Measurements from ENCODE around the gene MICAL1.
A peak's percentile ranks its signal among the peaks of the same experiment; 100 is the strongest.

Gene MICAL1

DNA sequence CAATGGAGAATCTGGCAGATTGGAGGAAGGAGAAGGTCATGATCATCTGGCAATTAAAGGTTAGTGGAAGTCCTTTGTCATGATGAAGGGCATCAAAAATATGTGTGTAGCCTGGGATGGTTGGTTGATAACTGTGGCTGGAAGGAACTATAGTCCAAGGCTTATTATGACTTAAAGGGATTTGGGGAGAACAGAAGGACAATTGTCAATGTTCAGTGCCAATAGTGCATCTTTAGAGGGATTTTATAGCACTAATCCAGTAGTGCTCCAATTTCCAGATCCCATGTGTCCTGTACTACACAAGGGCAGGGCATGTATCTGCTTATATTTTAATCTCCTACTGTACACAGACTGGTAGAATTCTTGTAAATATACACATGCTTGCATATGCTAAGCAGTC is 32.4 kb upstream of the MICAL1 start:
- Histone ChIP-seq H3K4me3 (ENCODE audit: low read length) (no peak overlapping the region), H3K27ac (ENCODE audit: low read length) (no peak overlapping the region)
- TF ChIP-seq EZH2phosphoT487 (IDR thresholded peaks at IDR 0.05; ENCODE audit: low read depth) = no peak
- TF ChIP-seq, protein P1, sequence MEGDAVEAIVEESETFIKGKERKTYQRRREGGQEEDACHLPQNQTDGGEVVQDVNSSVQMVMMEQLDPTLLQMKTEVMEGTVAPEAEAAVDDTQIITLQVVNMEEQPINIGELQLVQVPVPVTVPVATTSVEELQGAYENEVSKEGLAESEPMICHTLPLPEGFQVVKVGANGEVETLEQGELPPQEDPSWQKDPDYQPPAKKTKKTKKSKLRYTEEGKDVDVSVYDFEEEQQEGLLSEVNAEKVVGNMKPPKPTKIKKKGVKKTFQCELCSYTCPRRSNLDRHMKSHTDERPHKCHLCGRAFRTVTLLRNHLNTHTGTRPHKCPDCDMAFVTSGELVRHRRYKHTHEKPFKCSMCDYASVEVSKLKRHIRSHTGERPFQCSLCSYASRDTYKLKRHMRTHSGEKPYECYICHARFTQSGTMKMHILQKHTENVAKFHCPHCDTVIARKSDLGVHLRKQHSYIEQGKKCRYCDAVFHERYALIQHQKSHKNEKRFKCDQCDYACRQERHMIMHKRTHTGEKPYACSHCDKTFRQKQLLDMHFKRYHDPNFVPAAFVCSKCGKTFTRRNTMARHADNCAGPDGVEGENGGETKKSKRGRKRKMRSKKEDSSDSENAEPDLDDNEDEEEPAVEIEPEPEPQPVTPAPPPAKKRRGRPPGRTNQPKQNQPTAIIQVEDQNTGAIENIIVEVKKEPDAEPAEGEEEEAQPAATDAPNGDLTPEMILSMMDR (IDR thresholded peaks at IDR 0.05; ENCODE audit: low read depth, low read length) = no peak

DNA sequence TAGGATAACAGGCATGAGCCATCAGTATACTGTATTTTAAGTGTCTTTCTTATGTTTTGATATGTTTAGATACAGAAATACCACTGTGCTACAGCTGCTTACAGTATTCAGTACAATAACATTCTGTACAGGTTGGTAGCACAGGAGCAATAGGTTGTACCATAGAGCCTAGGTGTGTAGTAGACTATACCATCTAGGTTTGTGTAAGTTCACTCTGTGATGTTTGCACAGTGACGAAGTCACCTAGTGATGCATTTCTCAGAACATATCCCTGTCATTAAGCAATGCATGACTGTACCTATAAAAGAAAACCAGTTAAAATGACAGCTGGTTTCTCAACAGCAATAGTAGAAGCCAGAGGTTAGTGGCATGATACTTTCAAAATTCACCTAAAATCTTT is 30.5 kb upstream of the MICAL1 start:
- no peak overlapping the region for H3K4me3 ChIP-seq (ENCODE audit: low read length)
- no peak overlapping the region for H2AFZ ChIP-seq (ENCODE audit: low read depth, low read length)
- peaks cover 19% of the 10 kb centered on the region for H3K79me2 ChIP-seq (ENCODE audit: low read length)
- no peaks in the 10 kb centered on the region for H3K9me3 ChIP-seq (ENCODE audit: insufficient read depth, low read length)
- no peak overlapping the region for H3K27ac ChIP-seq (ENCODE audit: low read length)
- H3K27me3 ChIP-seq (ENCODE audit: low read depth, low read length) = no peaks in the 10 kb centered on the region
- H3K4me1 ChIP-seq (ENCODE audit: low read length) = peaks cover 13% of the 10 kb centered on the region
- no peak overlapping the region for H3K4me2 ChIP-seq (ENCODE audit: low read length)
- TF ChIP-seq, protein P1 (IDR thresholded peaks at IDR 0.05; ENCODE audit: low read depth, low read length) = no peak
- TF ChIP-seq EZH2phosphoT487 (IDR thresholded peaks at IDR 0.05; ENCODE audit: low read depth) = no peak
- no peaks in the 10 kb centered on the region for H4K20me1 ChIP-seq (ENCODE audit: insufficient read depth, low read length)
- H3K36me3 ChIP-seq (replicated peaks; ENCODE audit: low read depth, low read length) = peaks cover 10% of the 10 kb centered on the region
- H3K9ac ChIP-seq (ENCODE audit: low read length) = no peak overlapping the region

More for the DNA sequence above, 32.4 kb upstream of the MICAL1 start:
- H2AFZ ChIP-seq (ENCODE audit: low read depth, low read length) = no peak overlapping the region
- H3K79me2 ChIP-seq (ENCODE audit: low read length) = no peaks in the 10 kb centered on the region
- H3K36me3 ChIP-seq (replicated peaks; ENCODE audit: low read depth, low read length) = no peaks in the 10 kb centered on the region
- peaks cover 6% of the 10 kb centered on the region for H3K4me1 ChIP-seq (ENCODE audit: low read length)
- H4K20me1 ChIP-seq (ENCODE audit: insufficient read depth, low read length) = no peaks in the 10 kb centered on the region
- no peaks in the 10 kb centered on the region for H3K9me3 ChIP-seq (ENCODE audit: insufficient read depth, low read length)
- H3K27me3 ChIP-seq (ENCODE audit: low read depth, low read length) = no peaks in the 10 kb centered on the region
- H3K4me2 ChIP-seq (ENCODE audit: low read length) = no peak overlapping the region
- no peak overlapping the region for H3K9ac ChIP-seq (ENCODE audit: low read length)

DNA sequence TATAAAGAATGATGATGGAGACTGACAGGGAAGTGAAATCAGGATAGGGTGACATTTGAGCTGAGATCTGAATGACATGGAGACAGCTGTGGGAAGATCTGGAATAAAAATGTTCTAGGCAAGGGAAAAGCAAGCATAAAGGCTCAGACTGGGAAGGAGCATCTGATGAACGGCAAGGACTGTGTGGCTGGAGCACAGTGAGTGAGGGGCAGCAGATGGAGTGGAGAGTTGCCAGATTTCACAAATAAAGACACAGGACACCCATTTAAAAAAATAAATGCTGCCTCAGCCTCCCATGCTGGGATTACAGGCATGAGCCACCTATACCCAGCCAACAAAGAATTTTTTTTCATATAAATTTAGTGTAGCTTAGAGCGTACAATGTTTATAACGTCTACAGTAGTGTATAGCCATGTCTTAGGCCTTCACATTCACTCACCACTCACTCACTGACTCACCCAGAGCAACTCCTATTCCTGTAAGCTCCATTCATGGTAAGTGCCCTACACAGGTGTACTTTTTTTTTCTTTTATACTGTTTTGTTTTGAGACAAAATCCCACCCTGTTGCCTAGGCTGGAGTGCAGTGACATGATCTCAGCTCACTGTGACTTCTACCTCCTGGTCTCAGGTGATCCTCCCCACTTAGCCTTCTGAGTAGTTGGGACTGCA is 29.8 kb upstream of the MICAL1 start:
- H3K27me3 ChIP-seq (ENCODE audit: low read depth, low read length) = no peaks in the 10 kb centered on the region
- TF ChIP-seq EZH2phosphoT487 (IDR thresholded peaks at IDR 0.05; ENCODE audit: low read depth) = no peak
- TF ChIP-seq, protein P1 (IDR thresholded peaks at IDR 0.05; ENCODE audit: low read depth, low read length) = no peak
- no peak overlapping the region for H2AFZ ChIP-seq (ENCODE audit: low read depth, low read length)
- H3K4me3 ChIP-seq (ENCODE audit: low read length) = no peak overlapping the region
- H3K4me1 ChIP-seq (ENCODE audit: low read length) = peaks cover 20% of the 10 kb centered on the region
- peaks cover 17% of the 10 kb centered on the region for H3K36me3 ChIP-seq (replicated peaks; ENCODE audit: low read depth, low read length)
- H3K9me3 ChIP-seq (ENCODE audit: insufficient read depth, low read length) = no peaks in the 10 kb centered on the region
- H3K9ac ChIP-seq (ENCODE audit: low read length) = no peak overlapping the region
- H3K27ac ChIP-seq (ENCODE audit: low read length) = no peak overlapping the region
- H3K79me2 ChIP-seq (ENCODE audit: low read length) = peaks cover 25% of the 10 kb centered on the region
- H3K4me2 ChIP-seq (ENCODE audit: low read length) = no peak overlapping the region
- no peaks in the 10 kb centered on the region for H4K20me1 ChIP-seq (ENCODE audit: insufficient read depth, low read length)

DNA sequence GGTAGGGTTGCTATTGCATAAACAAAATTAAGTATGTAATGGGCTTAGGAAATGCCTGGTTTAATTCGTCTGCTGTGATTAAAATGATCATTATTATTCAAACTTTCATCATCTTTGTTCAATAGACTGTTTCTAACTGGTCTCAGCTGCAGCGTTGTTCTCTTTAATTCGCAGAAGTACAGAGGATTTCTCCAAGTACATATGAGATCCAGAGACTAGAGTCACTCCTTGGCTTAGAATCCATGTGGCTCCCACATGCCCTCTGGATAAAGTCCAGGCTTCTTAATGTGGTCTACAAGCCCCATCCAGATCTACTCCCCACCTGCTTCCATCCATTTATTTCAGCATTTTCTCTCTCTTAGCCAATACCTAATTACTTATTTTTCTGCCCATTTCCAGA is 28.6 kb upstream of the MICAL1 start:
- H3K27ac ChIP-seq (ENCODE audit: low read length) = no peak overlapping the region
- peak overlapping the region; percentile 39 for H3K9ac ChIP-seq (ENCODE audit: low read length)
- H3K79me2 ChIP-seq (ENCODE audit: low read length) = peaks cover 37% of the 10 kb centered on the region
- H3K36me3 ChIP-seq (replicated peaks; ENCODE audit: low read depth, low read length) = peaks cover 26% of the 10 kb centered on the region
- H4K20me1 ChIP-seq (ENCODE audit: insufficient read depth, low read length) = no peaks in the 10 kb centered on the region
- no peaks in the 10 kb centered on the region for H3K27me3 ChIP-seq (ENCODE audit: low read depth, low read length)
- no peak for TF ChIP-seq EZH2phosphoT487 (IDR thresholded peaks at IDR 0.05; ENCODE audit: low read depth)
- TF ChIP-seq, protein P1 (IDR thresholded peaks at IDR 0.05; ENCODE audit: low read depth, low read length) = no peak
- peak overlapping the region; percentile 81 for H3K4me2 ChIP-seq (ENCODE audit: low read length)
- H3K4me1 ChIP-seq (ENCODE audit: low read length) = peaks cover 28% of the 10 kb centered on the region
- H2AFZ ChIP-seq (ENCODE audit: low read depth, low read length) = 0 out of 2 replicates have a peak overlapping the region, but pooled peaks have one; percentile 34
- H3K4me3 ChIP-seq (ENCODE audit: low read length) = peak overlapping the region; percentile 77
- no peaks in the 10 kb centered on the region for H3K9me3 ChIP-seq (ENCODE audit: insufficient read depth, low read length)

Measured in OCI-LY3 (cell line).